Fibroblast of skin of back (primary cell): ENCODE data around the gene GNL3L. TPM values are rescaled to one million over a fixed set of nuclear protein-coding genes. Genes with fewer than 3 reads are reported as not detected.
"Not testable (repeated sequence)": the region's sequence is repeated elsewhere in the genome, so short reads cannot be mapped to it uniquely, and the experiment has no call there.

Source experiments
- DNase-seq: peaks from one replicate; pipeline ENCODE4 v3.0.0-alpha.2; 2013
- polyA plus RNA-seq, 2 experiments: library from polyadenylated mRNA; unstranded; fragments of 120-200 nt; gene quantifications; one replicate each; pipeline ENCODE4 v1.2.1, GENCODE V29; 2013; ENCODE audit not compliant: insufficient read length in 2 of 2

The GNL3L gene, protein sequence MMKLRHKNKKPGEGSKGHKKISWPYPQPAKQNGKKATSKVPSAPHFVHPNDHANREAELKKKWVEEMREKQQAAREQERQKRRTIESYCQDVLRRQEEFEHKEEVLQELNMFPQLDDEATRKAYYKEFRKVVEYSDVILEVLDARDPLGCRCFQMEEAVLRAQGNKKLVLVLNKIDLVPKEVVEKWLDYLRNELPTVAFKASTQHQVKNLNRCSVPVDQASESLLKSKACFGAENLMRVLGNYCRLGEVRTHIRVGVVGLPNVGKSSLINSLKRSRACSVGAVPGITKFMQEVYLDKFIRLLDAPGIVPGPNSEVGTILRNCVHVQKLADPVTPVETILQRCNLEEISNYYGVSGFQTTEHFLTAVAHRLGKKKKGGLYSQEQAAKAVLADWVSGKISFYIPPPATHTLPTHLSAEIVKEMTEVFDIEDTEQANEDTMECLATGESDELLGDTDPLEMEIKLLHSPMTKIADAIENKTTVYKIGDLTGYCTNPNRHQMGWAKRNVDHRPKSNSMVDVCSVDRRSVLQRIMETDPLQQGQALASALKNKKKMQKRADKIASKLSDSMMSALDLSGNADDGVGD
- polyA plus RNA-seq (2013, experiment 1 of 2; ENCODE audit: insufficient read length), result 14.2 TPM
- polyA plus RNA-seq (2013, experiment 2 of 2; ENCODE audit: insufficient read length), result 13.2 TPM

DNA sequence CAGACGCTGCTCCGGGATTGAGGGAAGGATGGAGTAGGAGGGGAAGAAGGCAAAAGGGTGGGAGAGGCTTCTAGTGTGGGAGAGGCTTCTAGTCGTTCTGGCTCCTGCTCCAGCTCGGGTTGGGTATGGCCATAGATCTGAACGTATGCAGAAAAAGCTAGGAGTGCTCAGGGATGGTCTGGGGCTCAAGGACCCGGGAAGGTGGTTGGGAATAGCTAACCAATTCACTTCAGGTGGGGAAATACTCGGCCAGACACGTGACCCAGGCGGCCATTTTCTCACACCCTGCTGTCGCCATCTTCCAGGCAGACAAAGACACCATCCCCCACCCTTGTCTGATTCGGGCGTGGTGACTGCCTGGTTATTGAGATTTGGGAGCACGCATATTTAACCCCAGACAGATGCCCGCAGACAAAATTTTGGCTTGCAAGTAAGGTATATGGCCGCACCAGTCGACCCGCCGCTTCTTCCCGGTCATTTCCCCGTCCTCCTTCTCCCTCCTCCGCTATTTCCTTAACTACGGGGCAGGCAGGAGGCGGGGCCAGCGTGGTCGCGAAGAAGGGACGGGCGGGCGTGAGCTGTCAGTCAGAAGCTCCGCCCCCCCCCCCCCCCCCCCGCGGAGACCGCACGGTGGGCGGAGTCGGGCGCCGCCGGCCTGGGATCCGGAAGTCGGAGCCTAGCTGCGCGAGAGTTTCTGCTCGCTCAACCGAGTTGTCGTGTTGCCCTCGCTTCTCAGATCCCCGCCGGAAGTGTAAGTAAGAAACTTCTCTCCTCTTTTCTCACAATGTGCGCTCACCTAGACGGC is at the start of gene GNL3L:
Gene GNL3L (plus strand): TSS at position 668 of the 805 bp plus-strand sequence. CDS start 2,348 bp downstream, outside the sequence.
- DNase-seq, result peak; percentile 82

DNA sequence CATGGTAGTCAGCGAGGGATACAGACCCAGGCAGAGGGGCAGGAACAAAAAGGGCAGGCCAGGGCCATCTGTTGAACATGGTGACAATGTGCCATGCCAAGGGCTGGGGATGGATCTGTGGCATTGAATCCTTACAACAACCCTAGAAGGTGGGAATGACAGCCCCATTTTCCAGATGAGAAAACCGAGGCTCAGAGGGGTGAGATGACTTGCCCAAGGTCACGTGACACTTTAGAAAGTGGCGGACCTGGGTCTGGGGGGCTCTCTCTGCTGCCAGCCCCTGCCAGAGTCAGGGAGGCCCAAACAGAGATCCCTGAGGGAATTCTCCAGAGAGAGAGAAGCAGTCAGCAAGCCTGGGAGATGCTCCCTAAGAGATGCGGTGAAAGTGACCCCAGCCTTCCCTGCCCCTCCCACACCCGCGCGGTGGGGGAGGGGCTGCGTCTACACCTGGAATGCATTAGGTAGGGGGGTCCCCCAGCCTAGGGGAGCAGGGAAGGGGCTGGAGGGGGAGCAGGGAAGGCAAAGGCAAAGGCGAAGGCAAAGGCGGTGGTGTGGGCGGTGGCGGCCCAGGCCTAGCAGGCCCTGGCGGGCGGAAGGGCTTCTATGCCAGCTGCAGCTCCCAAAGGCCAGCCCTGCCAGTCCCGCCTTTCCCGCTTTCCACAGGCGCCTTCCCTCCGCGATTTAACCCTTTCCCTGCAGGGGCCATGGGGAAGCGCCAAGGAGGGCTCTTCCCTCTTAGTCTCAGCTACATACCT is 47.0 kb upstream of the GNL3L start:
- DNase-seq, result peak; percentile 28

DNA sequence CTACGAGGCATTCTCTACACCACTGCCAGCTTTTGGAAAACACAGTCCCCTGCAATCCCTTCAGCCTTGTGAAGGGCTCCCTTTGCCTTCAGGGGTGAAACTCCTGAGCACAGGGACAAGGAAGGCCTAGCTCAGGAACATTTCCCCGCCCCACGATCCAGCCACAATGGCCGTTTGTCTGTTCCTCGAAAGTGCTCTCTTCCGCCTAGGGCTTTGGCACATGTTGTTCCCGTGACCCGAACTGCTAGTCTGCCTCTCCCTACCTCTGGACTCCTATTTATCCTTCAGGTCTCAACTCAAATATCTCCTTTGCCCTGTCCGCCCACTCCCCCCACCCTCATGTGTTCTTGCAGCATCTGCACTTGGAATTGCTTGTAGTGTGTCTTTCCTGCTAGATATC is 46.1 kb upstream of the GNL3L start:
- no peak for DNase-seq

DNA sequence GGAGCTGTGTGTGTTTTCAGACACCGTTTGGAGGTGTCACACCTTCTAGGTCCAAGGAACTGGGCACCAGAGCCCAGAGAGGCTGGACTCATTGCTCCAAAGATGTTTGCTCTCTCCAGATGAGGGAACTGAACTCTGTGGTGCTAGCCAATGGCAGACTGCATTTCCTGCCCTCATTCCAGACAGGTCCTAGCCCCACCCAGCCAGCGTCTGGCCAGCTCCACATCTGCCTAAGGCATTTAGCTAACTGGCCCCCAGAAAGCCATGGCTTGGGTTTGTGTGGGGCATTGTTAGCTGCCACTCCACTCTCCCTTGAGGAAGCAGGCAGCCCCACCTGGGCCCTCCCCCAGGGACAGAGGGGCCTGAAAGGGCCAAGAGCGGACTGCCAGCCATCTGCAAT is 45.4 kb upstream of the GNL3L start:
- peak; percentile 7 for DNase-seq

- not testable (repeated sequence) for DNase-seq
Measured at GRCh38 chrX:54489819-54490218, 40.2 kb upstream of the GNL3L start.

DNA sequence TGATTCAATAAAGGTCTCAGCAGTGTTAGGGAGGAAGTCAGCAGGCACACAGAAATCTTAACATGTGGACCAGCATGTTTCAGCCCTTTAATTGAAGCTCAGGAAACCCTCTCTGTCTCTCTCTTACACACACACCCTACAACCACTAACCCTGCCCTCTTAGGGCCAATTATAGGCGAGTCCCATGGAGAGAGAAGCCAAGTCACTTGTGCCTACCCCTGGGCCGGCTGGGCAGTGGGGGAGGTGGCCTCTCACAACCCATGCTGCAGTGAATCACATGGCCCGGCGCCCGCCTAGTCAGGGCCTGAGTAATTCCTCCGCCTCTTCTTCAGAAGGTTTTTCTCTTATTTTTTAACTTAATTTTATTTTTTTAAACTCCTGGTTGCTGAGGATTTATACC is 37.7 kb upstream of the GNL3L start:
- DNase-seq, result peak; percentile 64

- DNase-seq, result peak; percentile 18
Measured at GRCh38 chrX:54494166-54494988, 35.6 kb upstream of the GNL3L start.

GRCh38 chrX:54494989-54495813 is 34.8 kb upstream of the GNL3L start:
- peak; percentile 28 for DNase-seq

- peak; percentile 58 for DNase-seq
Measured at GRCh38 chrX:54495814-54496516, 34.1 kb upstream of the GNL3L start, which contains the start of gene FGD1. Gene FGD1, minus strand, starts transcription at chrX:54496234. Its CDS starts 802 bp downstream, at chrX:54495432.

DNA sequence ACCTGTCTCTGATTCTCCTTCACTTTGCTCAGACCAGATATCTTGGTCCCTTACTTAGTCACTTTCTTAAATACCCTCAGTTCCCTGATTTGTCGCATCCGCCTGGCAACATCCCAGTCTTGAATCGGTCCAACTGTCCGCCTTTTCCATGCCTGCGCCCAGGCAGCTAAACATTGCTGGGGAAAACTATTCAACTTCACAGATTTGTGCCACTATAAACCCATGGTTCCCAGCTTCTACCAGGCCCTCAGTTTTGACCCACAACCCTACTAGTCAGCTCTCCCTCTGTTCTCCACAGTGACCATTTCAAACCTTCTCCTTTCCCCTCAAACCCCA is 33.5 kb upstream of the GNL3L start:
- DNase-seq, result peak; percentile 8

- no peak for DNase-seq
Measured at GRCh38 chrX:54496936-54497335, 33.1 kb upstream of the GNL3L start.

- DNase-seq, result peak; percentile 65
Measured at GRCh38 chrX:54509400-54509799, 20.6 kb upstream of the GNL3L start.

DNA sequence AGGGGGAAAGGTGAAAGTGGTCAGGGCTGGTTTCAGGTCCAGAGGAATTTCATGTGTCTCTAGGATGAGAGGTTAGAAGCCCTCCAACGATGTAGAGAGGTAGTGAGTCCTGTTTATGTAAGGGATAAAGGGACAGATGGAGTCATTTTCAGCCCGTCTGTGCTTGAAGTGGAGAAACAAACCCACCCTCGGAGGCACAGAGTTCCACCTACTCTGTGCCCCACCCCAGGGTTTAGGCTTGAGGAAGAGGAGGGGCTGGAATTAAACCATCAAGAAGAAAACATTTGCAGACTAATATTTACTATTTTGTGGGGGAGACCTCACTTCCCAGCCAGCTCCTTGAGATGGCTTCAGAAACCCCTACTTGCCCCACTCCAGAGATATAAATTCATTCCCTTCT is 868 bp upstream of the GNL3L start:
- DNase-seq, result no peak

- no peak for DNase-seq
Measured at GRCh38 chrX:54530357-54530900, 410 bp downstream of the GNL3L start.

- DNase-seq, result no peak
Measured at GRCh38 chrX:54534271-54534670, 4.3 kb downstream of the GNL3L start.

GRCh38 chrX:54540289-54540688 is 10.3 kb downstream of the GNL3L start:
- peak; percentile 79 for DNase-seq

DNA sequence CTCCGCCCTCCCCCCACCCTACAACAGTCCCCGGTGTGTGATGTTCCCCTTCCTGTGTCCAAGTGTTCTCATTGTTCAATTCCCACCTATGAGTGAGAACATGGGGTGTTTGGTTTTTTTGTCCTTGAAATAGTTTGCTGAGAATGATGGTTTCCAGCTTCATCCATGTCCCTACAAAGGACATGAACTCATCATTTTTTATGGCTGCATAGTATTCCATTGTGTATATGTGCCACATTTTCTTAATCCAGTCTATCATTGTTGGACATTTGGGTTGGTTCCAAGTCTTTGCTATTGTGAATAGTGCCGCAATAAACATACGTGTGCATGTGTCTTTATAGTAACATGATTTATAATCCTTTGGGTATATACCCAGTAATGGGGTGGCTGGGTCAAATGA is 12.2 kb downstream of the GNL3L start:
- DNase-seq, result not testable (repeated sequence)

GRCh38 chrX:54550821-54551220 is 20.8 kb downstream of the GNL3L start:
- no peak for DNase-seq

DNA sequence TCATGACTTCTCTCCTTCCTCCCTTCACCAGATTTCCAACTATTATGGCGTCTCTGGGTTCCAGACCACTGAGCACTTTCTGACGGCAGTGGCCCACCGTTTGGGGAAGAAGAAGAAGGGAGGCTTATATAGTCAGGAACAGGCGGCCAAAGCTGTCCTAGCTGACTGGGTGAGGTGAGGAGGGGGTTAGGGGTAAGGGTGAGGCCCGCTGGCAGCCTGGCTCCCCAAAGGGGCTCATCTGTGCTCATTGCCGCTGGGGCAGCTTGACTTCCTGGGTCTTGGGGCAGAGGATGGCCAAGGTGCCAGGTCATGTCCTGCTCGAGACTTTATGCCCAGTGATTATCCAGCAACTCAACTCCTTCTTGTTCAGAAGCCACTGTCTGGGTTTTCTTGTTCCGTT is 21.8 kb downstream of the GNL3L start:
- no peak for DNase-seq

DNA sequence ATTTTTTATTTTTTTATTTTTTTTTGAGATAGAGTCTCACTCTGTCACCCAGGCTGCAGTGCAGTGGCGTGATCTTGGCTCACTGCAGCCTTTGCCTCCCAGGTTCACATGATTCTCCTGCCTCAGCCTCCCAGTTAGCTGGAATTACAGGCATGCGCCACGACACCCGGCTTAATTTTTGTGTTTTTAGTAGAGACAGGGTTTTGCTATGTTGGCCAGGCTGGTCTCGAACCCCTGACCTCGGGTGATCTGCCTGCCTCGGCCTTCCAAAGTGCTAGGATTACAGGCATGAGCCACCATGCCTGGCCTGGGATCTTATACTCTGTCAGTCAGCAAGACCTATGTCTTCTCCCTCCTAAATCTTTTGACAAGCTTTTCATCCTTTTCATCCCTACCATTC is 25.0 kb downstream of the GNL3L start:
- not testable (repeated sequence) for DNase-seq
